ENCODE results near the gene COX20. TPM values are rescaled to one million over a fixed set of nuclear protein-coding genes. Genes with fewer than 3 reads are reported as not detected.

COX20 gene
- total and polyA plus RNA-seq, 2 of the 8 experiments (the other 6 are each of a cell fraction or from before 2014, with no cell fraction given): 17.5 to 28.8 TPM

GRCh38 chr1:244868484-244869363 is 33.3 kb downstream of the COX20 start:
- no peaks in the 10 kb centered on the region for H3K79me1 ChIP-seq (ENCODE audit: low read depth, low read length)
- H2BK120ac ChIP-seq (replicated peaks; ENCODE audit: low read depth, low read length): no peak overlapping the region
- peaks cover 1 to 2% of the 10 kb centered on the region in 2 experiments for H4K20me1 ChIP-seq (replicated peaks in 1 of 2; ENCODE audit: control insufficient read depth in 1 of 2, insufficient read depth in 2 of 2, low read length in 2 of 2)
- H2BK15ac ChIP-seq (ENCODE audit: low read length): no peak overlapping the region
- H2AFZ ChIP-seq (ENCODE audit: low read length): peak overlapping the region; percentile 65; the same call in 1 of the 2 replicates
- H4K8ac ChIP-seq (ENCODE audit: extremely low read depth, insufficient read depth, low read length): no peak overlapping the region
- no peak overlapping the region for H2BK20ac ChIP-seq (ENCODE audit: low read length)
- H3K27ac ChIP-seq (ENCODE audit: low read depth, low read length): no peak overlapping the region
- no peak overlapping the region for H3K4me2 ChIP-seq (ENCODE audit: insufficient read depth in 1 of 2, low read depth in 2 of 2, low read length in 2 of 2)
- H3K18ac ChIP-seq (ENCODE audit: extremely low read depth, low read length): no peak overlapping the region
- no peak overlapping the region for H2AK5ac ChIP-seq (ENCODE audit: low read depth, low read length)
- no peak overlapping the region for H2BK12ac ChIP-seq (ENCODE audit: low read depth, low read length)
- 87% methylated on average over 20 of the region's 23 CpGs; no CpG with 5 or more reads in 1 of the 2 experiments for WGBS, 2 experiments (ENCODE audit: extremely low coverage in 1 of 2, insufficient coverage in 1 of 2, insufficient read length in 1 of 2, insufficient replicate concordance in 2 of 2, low coverage in 1 of 2, low lambda C conversion rate in 2 of 2, missing lambda C conversion rate in 1 of 2)
- H3K23me2 ChIP-seq (ENCODE audit: low read depth, low read length): peaks cover 3% of the 10 kb centered on the region; the same call in 1 of the 2 replicates
- H2BK5ac ChIP-seq (ENCODE audit: low read depth, low read length): no peak overlapping the region
- no peaks in the 10 kb centered on the region for H3K27me3 ChIP-seq (replicated peaks in 1 of 4; ENCODE audit: control insufficient read depth in 3 of 4, extremely low read depth in 1 of 4, insufficient read depth in 3 of 4, low read length in 3 of 4)
- H4K5ac ChIP-seq (ENCODE audit: insufficient read length, low read depth, low read length): no peak overlapping the region
- H3K23ac ChIP-seq (ENCODE audit: insufficient read length): no peak overlapping the region
- DNase-seq (ENCODE audit: low read depth in 1 of 2, low spot score in 2 of 2) (no peak), FAIRE-seq (no peak)
- H4K91ac ChIP-seq (replicated peaks; ENCODE audit: insufficient read length, low read length): no peak overlapping the region
- no peak overlapping the region for H3K4ac ChIP-seq (replicated peaks; ENCODE audit: insufficient read length, low read depth, low read length)
- TF ChIP-seq TAF1 (IDR thresholded peaks at IDR 0.05; ENCODE audit: low read depth, low read length): no peak
- TF ChIP-seq HDAC2 (IDR thresholded peaks at IDR 0.05; ENCODE audit: borderline replicate concordance in 1 of 2, low read depth in 2 of 2, low read length in 2 of 2): no peak
- TF ChIP-seq CBX5 (IDR thresholded peaks at IDR 0.05; ENCODE audit: low read depth, low read length): no peak
- TF ChIP-seq RBBP5 (IDR thresholded peaks at IDR 0.05; ENCODE audit: borderline replicate concordance, low read depth, low read length): no peak
- H3K9ac ChIP-seq (replicated peaks in 1 of 4; ENCODE audit: extremely low read depth in 1 of 4, low read depth in 3 of 4, low read length in 3 of 4): no peak overlapping the region
- no peak overlapping the region for H3K56ac ChIP-seq (replicated peaks; ENCODE audit: insufficient read length, low read depth, low read length)
- peaks cover 5 to 11% of the 10 kb centered on the region in 2 experiments; a peak in 3 of 4 replicates for H3K79me2 ChIP-seq (ENCODE audit: control insufficient read depth in 1 of 2, insufficient read depth in 2 of 2, low read length in 2 of 2)
- H3K4me1 ChIP-seq (replicated peaks in 1 of 4; ENCODE audit: control insufficient read depth in 3 of 4, insufficient read depth in 4 of 4, low read length in 3 of 4): peaks cover 0 to 3% (median 1%) of the 10 kb centered on the region in 4 experiments; a peak in 3 of 7 replicates
- H3K14ac ChIP-seq (ENCODE audit: insufficient read length): no peak overlapping the region
- no peaks in the 10 kb centered on the region for H3K9me3 ChIP-seq (ENCODE audit: insufficient read depth in 2 of 2, low read depth in 1 of 2, low read length in 1 of 2)
- ChIA-PET POLR2A (ENCODE audit: partially characterized antibody) (interaction anchor here (0.6 to 29.6 kb wide), 3 partner anchors 18 to 422 kb away, joined by 3 to 677 read pairs (median 324); partner anchors contain the start of gene COX20), CTCF (ENCODE audit: partially characterized antibody) (interaction anchor here (0.5 to 1.4 kb wide), 7 partner anchors 8 to 174 kb away, joined by 3 to 5 read pairs (median 3); a partner anchor contains a TSS)
- no peaks in the 10 kb centered on the region; a peak in 1 of 8 replicates for H3K36me3 ChIP-seq (ENCODE audit: control insufficient read depth in 2 of 4, insufficient read depth in 4 of 4, low read length in 3 of 4)
- no peak overlapping the region for H3K4me3 ChIP-seq (ENCODE audit: extremely low read depth in 1 of 4, insufficient read depth in 2 of 4, low read depth in 3 of 4, low read length in 4 of 4)

All from H1 (cell line).